Thyroid gland (tissue), 4 donors: ENCODE measurements around the gene WDR59.

Experiments
- POLR2A ChIP-seq, 2 donors: fragments of 450-650 bp; IDR thresholded peaks; one replicate each; pipeline ENCODE4 v1.6.1; 2017; ENCODE audit warnings: antibody characterized with exemption in 2 of 2, mild to moderate bottlenecking in 2 of 2, moderate library complexity in 1 of 2
- TF ChIP-seq, protein P1 (sequence below), 6 experiments: fragments of 200-600 bp in 3 of 6; fragments of 450-650 bp in 3 of 6; sonication (generic) in 3 of 6; IDR thresholded peaks; one replicate each; pipeline ENCODE4 v1.5.1; 2016 to 2019; ENCODE audit warnings: antibody characterized with exemption in 6 of 6, mild to moderate bottlenecking in 2 of 6, inconsistent platforms in 1 of 6, moderate library complexity in 1 of 6

DNA sequence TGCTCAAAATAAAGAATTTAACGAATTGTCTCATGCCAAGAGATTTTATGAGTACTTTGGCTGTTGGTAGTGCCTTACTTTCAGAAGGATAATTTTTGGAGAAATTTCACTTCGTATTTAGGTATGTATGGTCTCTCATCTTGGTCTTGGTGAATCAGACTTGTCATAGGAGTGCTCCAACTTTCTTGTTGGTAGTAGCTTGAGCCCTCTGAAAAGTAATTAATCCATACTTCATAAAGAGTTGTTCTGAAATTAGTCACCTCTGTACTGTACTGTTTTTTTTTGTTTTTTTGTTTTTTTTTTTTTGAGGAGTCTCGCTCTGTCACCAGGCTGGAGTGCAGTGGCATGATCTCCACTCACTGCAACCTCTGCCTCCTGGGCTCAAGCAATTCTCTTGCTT, 25.5 kb upstream of the WDR59 start:
- TF ChIP-seq, protein P1, sequence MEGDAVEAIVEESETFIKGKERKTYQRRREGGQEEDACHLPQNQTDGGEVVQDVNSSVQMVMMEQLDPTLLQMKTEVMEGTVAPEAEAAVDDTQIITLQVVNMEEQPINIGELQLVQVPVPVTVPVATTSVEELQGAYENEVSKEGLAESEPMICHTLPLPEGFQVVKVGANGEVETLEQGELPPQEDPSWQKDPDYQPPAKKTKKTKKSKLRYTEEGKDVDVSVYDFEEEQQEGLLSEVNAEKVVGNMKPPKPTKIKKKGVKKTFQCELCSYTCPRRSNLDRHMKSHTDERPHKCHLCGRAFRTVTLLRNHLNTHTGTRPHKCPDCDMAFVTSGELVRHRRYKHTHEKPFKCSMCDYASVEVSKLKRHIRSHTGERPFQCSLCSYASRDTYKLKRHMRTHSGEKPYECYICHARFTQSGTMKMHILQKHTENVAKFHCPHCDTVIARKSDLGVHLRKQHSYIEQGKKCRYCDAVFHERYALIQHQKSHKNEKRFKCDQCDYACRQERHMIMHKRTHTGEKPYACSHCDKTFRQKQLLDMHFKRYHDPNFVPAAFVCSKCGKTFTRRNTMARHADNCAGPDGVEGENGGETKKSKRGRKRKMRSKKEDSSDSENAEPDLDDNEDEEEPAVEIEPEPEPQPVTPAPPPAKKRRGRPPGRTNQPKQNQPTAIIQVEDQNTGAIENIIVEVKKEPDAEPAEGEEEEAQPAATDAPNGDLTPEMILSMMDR (IDR thresholded peaks at IDR 0.05), result no peak
- no peak for TF ChIP-seq POLR2A (IDR thresholded peaks at IDR 0.05)
